HCT116 (cell line): ENCODE measurements around the gene C9orf78. TPM values are rescaled to one million over a fixed set of nuclear protein-coding genes. Genes with fewer than 3 reads are reported as not detected.

Source experiments
- ATAC-seq: fragments of 200-7000 bp; cut with Tn5 transposase; 2 replicates; pipeline ENCODE4 v1.9.1; 2020; ENCODE audit warnings: mild to moderate bottlenecking, moderate library complexity
- BruUV-seq: library from RNA; stranded (reverse); fragments of 400-500 nt; replicated peaks from 2 replicates; lab custom pipeline; 2021; lab: Mats Ljungman, UMichigan
- CTCF ChIA-PET: fragments of 300-600 bp; sonication (Branson Sonifier 250); formaldehyde crosslinking; loops from one replicate; lab custom pipeline; 2021; ENCODE audit warnings: antibody characterized with exemption; lab: Charles Lee
- POLR2A ChIA-PET: fragments of 300-600, 350-600 bp; sonication (Branson Sonifier 250); formaldehyde crosslinking; loops from one replicate; lab custom pipeline; 2021; ENCODE audit warnings: antibody characterized with exemption; lab: Charles Lee
- RAD21 ChIA-PET, 2 experiments: fragments of 300-600 bp; sonication (Branson Sonifier 250); formaldehyde crosslinking; loops; one replicate each; lab custom pipeline; 2023; ENCODE audit warnings: low total read pairs in 2 of 2; ENCODE audit not compliant: uncharacterized antibody in 2 of 2, unreplicated experiment in 2 of 2, low non-redundant PET in 1 of 2; lab: Charles Lee
- DNase-seq: peaks from one replicate; pipeline ENCODE4 v3.0.0-alpha.2; 2010; ENCODE audit warnings: low read depth, low spot score
- H2AFZ ChIP-seq: fragments of 200-600 bp; shearing (Covaris generic), sonication (generic); 2 replicates; pipeline ENCODE4 v1.6.1; 2017; ENCODE audit warnings: low read depth, mixed run types, mixed read lengths, antibody characterized with exemption, low read length; ENCODE audit not compliant: poor library complexity, severe bottlenecking
- H3K27ac ChIP-seq: 2 replicates; pipeline ENCODE4 v1.5.1; 2012; ENCODE audit warnings: low read depth, low read length
- H3K27me3 ChIP-seq: fragments of 200-600 bp; sonication (generic); 2 replicates; pipeline ENCODE4 v1.6.1; 2016; ENCODE audit warnings: mixed run types, low read length, mixed read lengths; ENCODE audit not compliant: insufficient read depth
- H3K36me3 ChIP-seq, 2 experiments: fragments of 200-500 bp in 1 of 2; fragments of 200-600 bp in 1 of 2; sonication (Bioruptor generic) in 1 of 2; sonication (generic) in 1 of 2; 2 replicates each; pipeline versions ENCODE4 v1.5.1 to v1.6.1; 2014 to 2016; ENCODE audit warnings: low read length in 2 of 2, inconsistent platforms in 1 of 2, mixed read lengths in 1 of 2, mixed run types in 1 of 2; ENCODE audit not compliant: insufficient read depth in 2 of 2, control insufficient read depth in 1 of 2
- H3K4me1 ChIP-seq, 2 experiments: fragments of 200-600 bp in 1 of 2; sonication (generic) in 1 of 2; 2 replicates each; pipeline versions ENCODE4 v1.5.1 to v1.6.1; 2012 to 2017; ENCODE audit warnings: low read length in 2 of 2, inconsistent platforms in 1 of 2, mild to moderate bottlenecking in 1 of 2, mixed read lengths in 1 of 2, mixed run types in 1 of 2, moderate library complexity in 1 of 2; ENCODE audit not compliant: insufficient read depth in 2 of 2, control insufficient read depth in 1 of 2
- H3K4me2 ChIP-seq: fragments of 200-600 bp; sonication (generic); 2 replicates; pipeline ENCODE4 v1.6.1; 2017; ENCODE audit warnings: mixed run types, low read length, mixed read lengths
- H3K4me3 ChIP-seq, 2 experiments: fragments of 200-600 bp in 1 of 2; sonication (generic) in 1 of 2; replicated peaks in 1 of 2; 2 replicates each; pipeline ENCODE4 v1.5.1; 2011 to 2016; ENCODE audit warnings: low read length in 2 of 2, control low read depth in 1 of 2, low read depth in 1 of 2, mild to moderate bottlenecking in 1 of 2, mixed read lengths in 1 of 2, mixed run types in 1 of 2
- H3K79me2 ChIP-seq: fragments of 200-600 bp; sonication (generic); 2 replicates; pipeline ENCODE4 v1.6.1; 2017; ENCODE audit warnings: mild to moderate bottlenecking, mixed run types, low read length, moderate library complexity, mixed read lengths; ENCODE audit not compliant: insufficient read depth
- H3K9ac ChIP-seq: fragments of 200-600 bp; sonication (generic); 2 replicates; pipeline ENCODE4 v1.6.1; 2016; ENCODE audit warnings: low read length, mixed read lengths
- H3K9me2 ChIP-seq: fragments of 200-600 bp; sonication (generic), shearing (Covaris generic); 2 replicates; pipeline ENCODE4 v1.6.1; 2017; ENCODE audit warnings: mixed run types, mild to moderate bottlenecking, moderate library complexity; ENCODE audit not compliant: insufficient read depth
- H3K9me3 ChIP-seq, 2 experiments: fragments of 200-500 bp in 1 of 2; fragments of 200-600 bp in 1 of 2; sonication (Bioruptor generic) in 1 of 2; sonication (generic) in 1 of 2; 2 replicates each; pipeline ENCODE4 v1.6.1; 2014 to 2017; ENCODE audit warnings: low read length in 2 of 2, mixed read lengths in 2 of 2, inconsistent platforms in 1 of 2, low read depth in 1 of 2, mild to moderate bottlenecking in 1 of 2, mixed run types in 1 of 2, moderate library complexity in 1 of 2; ENCODE audit not compliant: control insufficient read depth in 1 of 2, insufficient read depth in 1 of 2
- H4K20me1 ChIP-seq: fragments of 200-600 bp; sonication (generic), shearing (Covaris generic); 2 replicates; pipeline ENCODE4 v1.6.1; 2017; ENCODE audit warnings: mixed run types, mild to moderate bottlenecking, moderate library complexity; ENCODE audit not compliant: insufficient read depth
- ATF3 ChIP-seq: IDR thresholded peaks from 2 replicates; pipeline ENCODE4 v1.6.1; 2012
- CBX3 ChIP-seq: IDR thresholded peaks from 2 replicates; pipeline ENCODE4 v1.6.1; 2012; ENCODE audit warnings: low read depth
- EZH2 ChIP-seq: fragments of 200-600 bp; sonication (generic); IDR thresholded peaks from 2 replicates; pipeline ENCODE4 v1.6.1; 2017; ENCODE audit warnings: antibody characterized with exemption, mixed run types
- EZH2phosphoT487 ChIP-seq: fragments of 200-600 bp; IDR thresholded peaks from 2 replicates; pipeline ENCODE4 v1.6.1; 2018; ENCODE audit warnings: antibody characterized with exemption, borderline replicate concordance
- JUND ChIP-seq: IDR thresholded peaks from 2 replicates; pipeline ENCODE4 v1.6.1; 2012
- POLR2A ChIP-seq: IDR thresholded peaks from 2 replicates; pipeline ENCODE4 v1.7.0; 2011; ENCODE audit warnings: borderline replicate concordance; ENCODE audit not compliant: insufficient read depth, insufficient read length; ENCODE audit errors: extremely low read depth
- RAD21 ChIP-seq: IDR thresholded peaks from 2 replicates; pipeline ENCODE4 v1.6.1; 2012; ENCODE audit warnings: low read depth, mild to moderate bottlenecking
- SIN3A ChIP-seq: IDR thresholded peaks from 2 replicates; pipeline ENCODE4 v1.6.1; 2012; ENCODE audit warnings: low read depth
- SP1 ChIP-seq: IDR thresholded peaks from 2 replicates; pipeline ENCODE4 v1.6.1; 2012; ENCODE audit warnings: low read depth
- SRF ChIP-seq: IDR thresholded peaks from 2 replicates; pipeline ENCODE4 v1.6.1; 2012; ENCODE audit warnings: low read depth
- YY1 ChIP-seq: IDR thresholded peaks from 2 replicates; pipeline ENCODE4 v1.6.1; 2011; ENCODE audit warnings: low read length, low read depth, moderate library complexity, mild to moderate bottlenecking; ENCODE audit not compliant: insufficient replicate concordance; ENCODE audit errors: extremely low read depth
- ZFX ChIP-seq: fragments of 450-650 bp; IDR thresholded peaks from 2 replicates; pipeline ENCODE4 v1.6.1; 2017
- ZNF274 ChIP-seq: fragments of 200-500 bp; sonication (Bioruptor generic); IDR thresholded peaks from 2 replicates; pipeline ENCODE4 v1.6.1; 2014; ENCODE audit warnings: mild to moderate bottlenecking, low read depth, low read length, inconsistent platforms
- intact Hi-C: fragments of 100-400 bp; cut with micrococcal nuclease; formaldehyde crosslinking; loops from 2 replicates; pipeline ENCODE4 v1.10.0; 2022
- total RNA-seq: library from RNA; stranded (reverse); gene quantifications from one replicate; pipeline ENCODE4 v1.2.1, GENCODE V29; 2021; ENCODE audit not compliant: unreplicated experiment
- TF ChIP-seq, protein P1 (sequence below), 3 experiments: fragments of 200-600 bp in 1 of 3; sonication (generic) in 1 of 3; IDR thresholded peaks in 2 of 3; conservative IDR thresholded peaks in 1 of 3; 2 replicates each; pipeline ENCODE4 v1.5.1; 2012 to 2017; ENCODE audit warnings: low read depth in 2 of 3, low read length in 2 of 3, antibody characterized with exemption in 1 of 3, borderline replicate concordance in 1 of 3, control low read depth in 1 of 3, mild to moderate bottlenecking in 1 of 3, mixed read lengths in 1 of 3, mixed run types in 1 of 3, moderate library complexity in 1 of 3; ENCODE audit not compliant: insufficient read depth in 1 of 3
- TF ChIP-seq, protein P2 (sequence below): IDR thresholded peaks from 2 replicates; pipeline ENCODE4 v1.6.1; 2012

C9orf78 gene
- total RNA-seq, 1 experiment from 2014 or later: 41.4 TPM

- DNase-seq (no peak), ATAC-seq (no peak)
- RAD21 ChIA-PET: no interaction called here
- no peaks in the 10 kb centered on the region for H3K27me3 ChIP-seq
- no peaks in the 10 kb centered on the region for H3K4me1 ChIP-seq
- TF ChIP-seq ZNF274 (no peak), SP1 (no peak), RAD21 (no peak), JUND (no peak), SRF (no peak), CBX3 (no peak), POLR2A (no peak), EZH2 (no peak), SIN3A (no peak), ATF3 (no peak), EZH2phosphoT487 (no peak)
- TF ChIP-seq, all 23 proteins: peak for 0
- POLR2A ChIA-PET: no interaction called here
- no peak overlapping the region for H3K4me3 ChIP-seq
- no peak overlapping the region for H3K27ac ChIP-seq
- no peak overlapping the region for H2AFZ ChIP-seq
- CTCF ChIA-PET: no interaction called here
- peaks cover 0 to 3% of the 10 kb centered on the region in 2 experiments; a peak in 1 of 4 replicates for H3K36me3 ChIP-seq
- no peaks in the 10 kb centered on the region for H4K20me1 ChIP-seq
- H3K9me2 ChIP-seq: no peaks in the 10 kb centered on the region
- intact Hi-C loops: no loop called here
- H3K4me2 ChIP-seq: no peak overlapping the region
- no peaks in the 10 kb centered on the region for H3K9me3 ChIP-seq
- no peaks in the 10 kb centered on the region for H3K79me2 ChIP-seq
- BruUV-seq: no TSS peak
- H3K9ac ChIP-seq: no peak overlapping the region
Observed at GRCh38 chr9:129858167-129858962, 23.3 kb upstream of the C9orf78 start.

GRCh38 chr9:129857207-129857606 lies 22.1 kb upstream of the C9orf78 start:
- no peak for DNase-seq
- RAD21 ChIA-PET: no interaction called here
- Histone ChIP-seq H3K27me3 (no peaks in the 10 kb centered on the region), H3K27ac (no peak overlapping the region), H3K36me3 (peaks cover 0 to 4% of the 10 kb centered on the region in 2 experiments; a peak in 1 of 4 replicates), H3K4me2 (no peak overlapping the region), H3K79me2 (no peaks in the 10 kb centered on the region), H3K9me2 (no peaks in the 10 kb centered on the region), H3K9ac (no peak overlapping the region), H4K20me1 (no peaks in the 10 kb centered on the region), H3K4me1 (no peaks in the 10 kb centered on the region), H3K9me3 (no peaks in the 10 kb centered on the region), H2AFZ (no peak overlapping the region), H3K4me3 (no peak overlapping the region)
- no TSS peak for BruUV-seq
- TF ChIP-seq SRF: no peak
- TF ChIP-seq, protein P1, sequence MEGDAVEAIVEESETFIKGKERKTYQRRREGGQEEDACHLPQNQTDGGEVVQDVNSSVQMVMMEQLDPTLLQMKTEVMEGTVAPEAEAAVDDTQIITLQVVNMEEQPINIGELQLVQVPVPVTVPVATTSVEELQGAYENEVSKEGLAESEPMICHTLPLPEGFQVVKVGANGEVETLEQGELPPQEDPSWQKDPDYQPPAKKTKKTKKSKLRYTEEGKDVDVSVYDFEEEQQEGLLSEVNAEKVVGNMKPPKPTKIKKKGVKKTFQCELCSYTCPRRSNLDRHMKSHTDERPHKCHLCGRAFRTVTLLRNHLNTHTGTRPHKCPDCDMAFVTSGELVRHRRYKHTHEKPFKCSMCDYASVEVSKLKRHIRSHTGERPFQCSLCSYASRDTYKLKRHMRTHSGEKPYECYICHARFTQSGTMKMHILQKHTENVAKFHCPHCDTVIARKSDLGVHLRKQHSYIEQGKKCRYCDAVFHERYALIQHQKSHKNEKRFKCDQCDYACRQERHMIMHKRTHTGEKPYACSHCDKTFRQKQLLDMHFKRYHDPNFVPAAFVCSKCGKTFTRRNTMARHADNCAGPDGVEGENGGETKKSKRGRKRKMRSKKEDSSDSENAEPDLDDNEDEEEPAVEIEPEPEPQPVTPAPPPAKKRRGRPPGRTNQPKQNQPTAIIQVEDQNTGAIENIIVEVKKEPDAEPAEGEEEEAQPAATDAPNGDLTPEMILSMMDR (IDR thresholded peaks at IDR 0.05 in 2 of 3, conservative IDR thresholded peaks at IDR 0.05 in 1 of 3; ENCODE audit: borderline replicate concordance in 1 of 3, insufficient read depth in 1 of 3, low read depth in 2 of 3, low read length in 2 of 3): no peak
- TF ChIP-seq POLR2A: no peak
- TF ChIP-seq JUND: no peak
- no peak for TF ChIP-seq SP1
- TF ChIP-seq, protein P2, sequence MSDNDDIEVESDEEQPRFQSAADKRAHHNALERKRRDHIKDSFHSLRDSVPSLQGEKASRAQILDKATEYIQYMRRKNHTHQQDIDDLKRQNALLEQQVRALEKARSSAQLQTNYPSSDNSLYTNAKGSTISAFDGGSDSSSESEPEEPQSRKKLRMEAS: no peak
- TF ChIP-seq ZNF274: no peak
- TF ChIP-seq YY1: no peak
- no peak for TF ChIP-seq ZFX
- TF ChIP-seq EZH2: no peak
- TF ChIP-seq CBX3: no peak
- no peak for TF ChIP-seq RAD21
- CTCF ChIA-PET: no interaction called here
- intact Hi-C loops: no loop called here
- no peak for ATAC-seq
- POLR2A ChIA-PET: no interaction called here
